ENCODE measurements around the gene ITPR1.

GRCh38 chr3:4551794-4552442 is 58.8 kb downstream of the ITPR1 start:
- TF ChIP-seq POLR2AphosphoS5 (IDR thresholded peaks at IDR 0.05; ENCODE audit: low read depth) (no peak), CTCF (IDR thresholded peaks at IDR 0.05; ENCODE audit: insufficient read depth, low read length) (no peak), REST (IDR thresholded peaks at IDR 0.05; ENCODE audit: insufficient replicate concordance, low read depth) (no peak), GABPA (IDR thresholded peaks at IDR 0.05; ENCODE audit: low read depth) (no peak)

Measured in HL-60 (cell line).